Skeletal muscle satellite cell (primary cell): Measurements from ENCODE around the gene RPL22.
A peak's percentile ranks its signal among the peaks of the same experiment; 100 is the strongest.

Experiments used
- H3K27me3 ChIP-seq: 2 replicates; pipeline ENCODE4 v1.7.0; 2013; ENCODE audit warnings: low read length; ENCODE audit not compliant: control insufficient read depth, insufficient read depth
- H3K36me3 ChIP-seq: 2 replicates; pipeline ENCODE4 v1.7.0; 2013; ENCODE audit warnings: mild to moderate bottlenecking, control low read depth, low read length; ENCODE audit not compliant: insufficient read depth
- H3K4me1 ChIP-seq: 2 replicates; pipeline ENCODE4 v1.7.0; 2013; ENCODE audit warnings: low read length; ENCODE audit not compliant: control insufficient read depth, insufficient read depth
- H3K4me2 ChIP-seq: 2 replicates; pipeline ENCODE4 v1.7.0; 2013; ENCODE audit warnings: mild to moderate bottlenecking, low read length
- H3K4me3 ChIP-seq: 2 replicates; pipeline ENCODE4 v1.7.0; 2013; ENCODE audit warnings: low read length
- H3K9ac ChIP-seq: 2 replicates; pipeline ENCODE4 v1.7.0; 2013; ENCODE audit warnings: mild to moderate bottlenecking, low read depth, low read length, moderate library complexity
- H3K9me3 ChIP-seq: replicated peaks from 2 replicates; pipeline ENCODE4 v1.7.0; 2013; ENCODE audit warnings: mild to moderate bottlenecking, control low read depth, low read length

RPL22 gene

GRCh38 chr1:6208723-6209660 is 9.6 kb upstream of the RPL22 start:
- peak overlapping the region; percentile 14 for H3K9ac ChIP-seq
- H3K36me3 ChIP-seq: no peaks in the 10 kb centered on the region
- H3K4me3 ChIP-seq: peak overlapping the region; percentile 68
- peaks cover 11% of the 10 kb centered on the region for H3K27me3 ChIP-seq
- H3K9me3 ChIP-seq: no peaks in the 10 kb centered on the region
- peak overlapping the region; percentile 88 for H3K4me2 ChIP-seq
- H3K4me1 ChIP-seq: peaks cover 22% of the 10 kb centered on the region

GRCh38 chr1:6207921-6208320 is 8.5 kb upstream of the RPL22 start:
- H3K4me2 ChIP-seq: no peak overlapping the region
- H3K36me3 ChIP-seq: no peaks in the 10 kb centered on the region
- peaks cover 11% of the 10 kb centered on the region for H3K27me3 ChIP-seq
- no peaks in the 10 kb centered on the region for H3K9me3 ChIP-seq
- peaks cover 22% of the 10 kb centered on the region for H3K4me1 ChIP-seq
- no peak overlapping the region for H3K4me3 ChIP-seq
- H3K9ac ChIP-seq: no peak overlapping the region

GRCh38 chr1:6207075-6207885 is 7.9 kb upstream of the RPL22 start:
- no peak overlapping the region for H3K9ac ChIP-seq
- peaks cover 11% of the 10 kb centered on the region for H3K27me3 ChIP-seq
- no peaks in the 10 kb centered on the region for H3K9me3 ChIP-seq
- peaks cover 22% of the 10 kb centered on the region for H3K4me1 ChIP-seq
- H3K4me2 ChIP-seq: peak overlapping the region; percentile 90
- no peak overlapping the region for H3K4me3 ChIP-seq
- no peaks in the 10 kb centered on the region for H3K36me3 ChIP-seq

GRCh38 chr1:6206520-6206855 is 7.1 kb upstream of the RPL22 start:
- Histone ChIP-seq H3K36me3 (no peaks in the 10 kb centered on the region), H3K27me3 (peaks cover 11% of the 10 kb centered on the region), H3K9ac (peak overlapping the region; percentile 58), H3K4me2 (peak overlapping the region; percentile 90), H3K4me3 (peak overlapping the region; percentile 68), H3K4me1 (peaks cover 22% of the 10 kb centered on the region), H3K9me3 (no peaks in the 10 kb centered on the region)

- peaks cover 11% of the 10 kb centered on the region for H3K27me3 ChIP-seq
- H3K9me3 ChIP-seq: no peaks in the 10 kb centered on the region
- peaks cover 22% of the 10 kb centered on the region for H3K4me1 ChIP-seq
- peak within 1 kb of the TSS; percentile 90 for H3K4me2 ChIP-seq
- peak within 1 kb of the TSS; percentile 58 for H3K9ac ChIP-seq
- peak within 1 kb of the TSS; percentile 68 for H3K4me3 ChIP-seq
- H3K36me3 ChIP-seq: no peaks in the 10 kb centered on the region
Measured at GRCh38 chr1:6205849-6206519, 6.6 kb upstream of the RPL22 start, which contains the start of gene RNF207. Gene RNF207, plus strand, starts transcription at chr1:6206119. Its CDS starts 417 bp downstream, at chr1:6206536.

- Histone ChIP-seq H3K9me3 (no peaks in the 10 kb centered on the region), H3K4me2 (no peak overlapping the region), H3K4me1 (peaks cover 31% of the 10 kb centered on the region), H3K9ac (no peak overlapping the region), H3K4me3 (no peak overlapping the region), H3K36me3 (peaks cover 3% of the 10 kb centered on the region), H3K27me3 (peaks cover 11% of the 10 kb centered on the region)
Measured at GRCh38 chr1:6202256-6202655, 2.9 kb upstream of the RPL22 start.

GRCh38 chr1:6200188-6200809 is 904 bp upstream of the RPL22 start:
- peak overlapping the region; percentile 86 for H3K4me3 ChIP-seq
- H3K4me1 ChIP-seq: peaks cover 21% of the 10 kb centered on the region
- H3K27me3 ChIP-seq: no peaks in the 10 kb centered on the region
- H3K36me3 ChIP-seq: peaks cover 17% of the 10 kb centered on the region
- peak overlapping the region; percentile 85 for H3K4me2 ChIP-seq
- no peaks in the 10 kb centered on the region for H3K9me3 ChIP-seq
- H3K9ac ChIP-seq: peak overlapping the region; percentile 97

GRCh38 chr1:6198646-6199297 is 623 bp downstream of the RPL22 start:
- H3K4me2 ChIP-seq: peak overlapping the region; percentile 87
- H3K9ac ChIP-seq: peak overlapping the region; percentile 97
- H3K9me3 ChIP-seq: no peaks in the 10 kb centered on the region
- H3K4me3 ChIP-seq: peak overlapping the region; percentile 86
- no peaks in the 10 kb centered on the region for H3K27me3 ChIP-seq
- H3K4me1 ChIP-seq: peaks cover 18% of the 10 kb centered on the region
- H3K36me3 ChIP-seq: peaks cover 26% of the 10 kb centered on the region

- Histone ChIP-seq H3K36me3 (peaks cover 33% of the 10 kb centered on the region), H3K4me3 (peak overlapping the region; percentile 86), H3K9ac (peak overlapping the region; percentile 97), H3K4me2 (peak overlapping the region; percentile 87), H3K9me3 (no peaks in the 10 kb centered on the region), H3K27me3 (no peaks in the 10 kb centered on the region), H3K4me1 (peaks cover 18% of the 10 kb centered on the region)
Measured at GRCh38 chr1:6197746-6198427, 1.5 kb downstream of the RPL22 start.

- H3K4me1 ChIP-seq: no peaks in the 10 kb centered on the region
- H3K4me3 ChIP-seq: no peak overlapping the region
- no peak overlapping the region for H3K9ac ChIP-seq
- H3K36me3 ChIP-seq: peaks cover 52% of the 10 kb centered on the region
- H3K4me2 ChIP-seq: no peak overlapping the region
- H3K27me3 ChIP-seq: no peaks in the 10 kb centered on the region
- H3K9me3 ChIP-seq: no peaks in the 10 kb centered on the region
Measured at GRCh38 chr1:6191968-6192367, 7.4 kb downstream of the RPL22 start.
